GM10266 (cell line): ENCODE results near the gene SMYD3.

ENCODE experiments used
- DNase-seq: peaks from one replicate; pipeline ENCODE4 v3.0.0; 2012; ENCODE audit errors: extremely low spot score
- CTCF ChIP-seq: IDR thresholded peaks from 2 replicates; pipeline ENCODE4 v1.5.1; 2012; ENCODE audit warnings: mild to moderate bottlenecking, low read depth; ENCODE audit not compliant: control insufficient read depth, insufficient read depth; ENCODE audit errors: missing control alignments

The SMYD3 gene

DNA sequence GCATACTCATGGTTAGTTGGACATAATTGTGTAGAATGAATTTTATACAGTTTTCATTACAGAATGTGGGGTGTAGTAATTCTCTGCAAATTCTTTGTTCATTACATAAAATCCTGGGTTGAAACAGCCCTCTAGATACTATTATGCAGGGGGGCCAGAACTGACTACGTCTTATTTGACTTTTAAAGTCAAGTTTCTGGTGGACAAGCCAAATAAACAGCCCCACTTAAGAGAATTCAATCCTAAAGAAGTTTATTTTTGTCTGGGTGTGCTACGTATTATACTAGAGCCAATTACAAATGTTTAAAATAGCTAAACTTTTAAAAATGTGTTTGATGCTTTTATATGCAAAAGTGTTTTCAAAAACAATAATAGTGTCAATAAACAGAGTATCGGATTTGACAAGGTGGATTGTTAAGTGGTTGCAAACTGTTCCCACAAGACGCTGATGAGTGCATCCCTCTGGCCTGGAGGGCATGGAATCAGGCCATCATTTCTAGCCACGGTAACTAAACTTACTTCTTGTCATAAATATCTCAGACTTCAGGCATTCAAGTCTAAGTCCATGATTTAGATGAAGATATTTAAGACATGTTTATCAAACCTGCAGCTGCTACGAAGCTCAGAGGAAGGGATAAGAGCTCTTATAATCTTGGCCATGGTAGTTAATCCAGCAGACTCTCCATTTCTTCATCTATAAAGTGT, 706.0 kb downstream of the SMYD3 start:
- no peak for DNase-seq
- TF ChIP-seq CTCF, result no peak

GRCh38 chr1:245798349-245798711, 708.7 kb downstream of the SMYD3 start:
- no peak for TF ChIP-seq CTCF
- DNase-seq, result no peak

- DNase-seq, result no peak
- peak; percentile 30 for TF ChIP-seq CTCF
Measured at GRCh38 chr1:245797592-245798348, 709.3 kb downstream of the SMYD3 start.

DNA sequence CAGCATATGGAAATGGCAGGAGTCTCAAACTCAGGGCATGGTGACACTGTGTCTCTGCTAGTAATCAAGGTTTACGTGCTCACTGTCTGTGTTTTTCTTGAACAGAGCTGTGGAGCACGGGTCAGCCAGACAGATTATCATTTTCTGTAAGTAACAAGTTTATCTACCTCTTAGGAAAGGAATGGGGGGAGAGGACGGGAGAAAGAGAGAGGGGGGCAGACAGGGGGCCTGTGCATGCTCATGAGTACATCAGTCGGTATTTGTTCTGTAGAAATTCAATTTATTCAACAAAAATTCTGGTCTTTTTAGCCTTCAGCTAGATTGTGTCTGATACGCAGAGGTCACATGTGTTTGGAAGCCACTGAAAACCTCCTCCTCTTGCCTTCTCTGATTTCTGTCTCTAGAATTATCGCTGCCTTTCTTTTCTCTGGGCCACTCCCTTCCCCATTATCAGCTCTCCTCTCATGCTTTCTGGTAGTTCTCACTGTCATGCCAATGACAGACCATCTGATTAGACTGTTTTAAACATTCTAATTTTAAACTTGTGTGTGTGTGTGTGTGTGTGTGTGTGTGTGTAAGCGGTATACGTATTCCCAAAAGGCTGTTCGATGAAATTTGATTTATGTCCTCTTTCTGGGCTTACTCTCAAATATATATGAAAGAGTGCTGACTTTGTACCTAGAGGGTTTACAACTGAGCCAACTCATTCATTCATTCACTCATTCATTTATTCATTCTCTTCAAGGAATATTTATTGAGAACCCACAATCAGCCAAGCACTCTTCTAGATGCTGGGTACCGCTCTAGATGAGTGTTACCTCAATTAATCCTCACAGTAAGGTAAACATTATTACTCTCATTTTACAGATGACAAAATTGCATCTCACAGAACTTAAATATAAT, 715.4 kb downstream of the SMYD3 start:
- no peak for TF ChIP-seq CTCF
- no peak for DNase-seq

DNA sequence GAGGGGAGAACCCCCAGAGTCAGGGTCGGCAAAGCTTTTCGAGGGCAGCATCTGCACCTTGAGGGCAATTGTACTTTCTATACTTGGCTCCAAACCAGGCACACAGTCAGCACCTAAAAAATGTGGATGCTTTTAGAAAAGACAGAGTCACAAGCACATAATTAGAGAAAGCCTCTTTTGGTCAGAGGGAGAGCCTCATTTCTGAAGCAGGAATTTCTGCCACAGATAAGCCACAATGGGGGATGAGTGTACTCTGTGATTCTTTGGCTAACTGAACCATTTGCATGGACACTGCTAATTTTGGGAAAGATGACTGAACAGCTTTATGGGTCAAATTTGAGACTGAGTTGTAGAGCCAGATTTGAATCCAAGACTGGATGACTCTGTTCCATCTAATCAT, 716.6 kb downstream of the SMYD3 start:
- TF ChIP-seq CTCF, result no peak
- no peak for DNase-seq

GRCh38 chr1:245788886-245789285, 718.2 kb downstream of the SMYD3 start:
- no peak for DNase-seq
- no peak for TF ChIP-seq CTCF
